GM12874 (cell line): ENCODE measurements around the gene LAMB1.

Experiments
- TF ChIP-seq, protein P1 (sequence below): IDR thresholded peaks from 2 replicates; pipeline ENCODE4 v1.5.1; 2011; ENCODE audit warnings: low read depth, mild to moderate bottlenecking, control low read depth, low read length, moderate library complexity; ENCODE audit not compliant: insufficient read depth

LAMB1 gene

DNA sequence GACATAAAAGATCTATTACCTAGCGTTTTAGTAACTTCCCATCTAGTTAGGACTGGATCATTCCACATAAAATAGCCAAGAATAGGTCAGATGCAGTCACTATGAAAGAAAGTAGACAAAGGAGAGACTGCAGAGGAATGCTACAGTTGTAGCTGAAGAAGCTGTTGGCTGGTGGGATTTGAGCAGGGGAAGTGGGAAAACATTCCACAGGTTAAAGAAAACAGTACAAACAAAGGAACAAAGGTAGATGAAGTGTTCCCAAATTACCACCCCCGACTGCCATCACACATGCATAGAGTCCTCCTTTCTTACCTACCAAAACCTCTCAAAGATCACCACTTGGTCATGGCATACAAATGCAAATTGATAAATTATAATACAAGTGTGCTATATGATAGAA lies 70.2 kb downstream of the LAMB1 start:
- TF ChIP-seq, protein P1, sequence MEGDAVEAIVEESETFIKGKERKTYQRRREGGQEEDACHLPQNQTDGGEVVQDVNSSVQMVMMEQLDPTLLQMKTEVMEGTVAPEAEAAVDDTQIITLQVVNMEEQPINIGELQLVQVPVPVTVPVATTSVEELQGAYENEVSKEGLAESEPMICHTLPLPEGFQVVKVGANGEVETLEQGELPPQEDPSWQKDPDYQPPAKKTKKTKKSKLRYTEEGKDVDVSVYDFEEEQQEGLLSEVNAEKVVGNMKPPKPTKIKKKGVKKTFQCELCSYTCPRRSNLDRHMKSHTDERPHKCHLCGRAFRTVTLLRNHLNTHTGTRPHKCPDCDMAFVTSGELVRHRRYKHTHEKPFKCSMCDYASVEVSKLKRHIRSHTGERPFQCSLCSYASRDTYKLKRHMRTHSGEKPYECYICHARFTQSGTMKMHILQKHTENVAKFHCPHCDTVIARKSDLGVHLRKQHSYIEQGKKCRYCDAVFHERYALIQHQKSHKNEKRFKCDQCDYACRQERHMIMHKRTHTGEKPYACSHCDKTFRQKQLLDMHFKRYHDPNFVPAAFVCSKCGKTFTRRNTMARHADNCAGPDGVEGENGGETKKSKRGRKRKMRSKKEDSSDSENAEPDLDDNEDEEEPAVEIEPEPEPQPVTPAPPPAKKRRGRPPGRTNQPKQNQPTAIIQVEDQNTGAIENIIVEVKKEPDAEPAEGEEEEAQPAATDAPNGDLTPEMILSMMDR, result no peak

DNA sequence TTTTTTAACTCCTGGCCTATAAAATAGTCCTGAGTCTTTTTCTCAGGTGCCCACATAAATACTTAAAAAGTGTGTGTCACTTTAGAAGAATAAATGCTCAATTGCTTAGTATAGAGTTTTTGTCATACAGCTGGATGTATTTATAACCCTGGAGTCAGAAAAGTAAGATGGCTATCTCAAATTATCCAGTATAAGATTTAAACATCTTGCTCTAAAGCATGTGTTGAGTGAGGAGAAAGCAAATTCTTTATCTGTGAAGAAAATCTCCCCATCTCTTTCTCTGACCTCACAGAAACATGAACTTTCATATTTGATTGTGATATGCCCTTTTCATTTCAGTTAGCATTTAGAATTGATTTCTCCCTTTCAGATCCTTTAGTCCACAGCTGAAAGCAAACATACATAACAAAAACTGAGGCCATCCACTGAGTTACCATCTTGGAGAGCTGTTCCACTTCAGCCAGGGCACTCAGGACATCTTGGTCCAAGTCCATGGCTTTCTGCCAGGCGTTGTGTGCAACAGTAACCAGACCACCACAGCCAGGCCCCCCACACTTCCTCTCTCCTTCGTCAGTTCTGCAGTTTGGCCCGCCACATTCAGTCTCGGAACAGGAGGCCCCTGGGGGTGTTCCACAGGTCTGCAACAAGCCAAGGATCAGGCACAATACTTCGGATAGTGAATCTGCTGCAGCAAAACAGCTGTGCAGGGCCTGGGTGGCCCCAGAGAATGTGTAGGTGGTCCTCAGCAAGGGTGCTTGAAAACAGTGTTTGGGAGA lies 71.0 kb downstream of the LAMB1 start:
- TF ChIP-seq, protein P1, result no peak

DNA sequence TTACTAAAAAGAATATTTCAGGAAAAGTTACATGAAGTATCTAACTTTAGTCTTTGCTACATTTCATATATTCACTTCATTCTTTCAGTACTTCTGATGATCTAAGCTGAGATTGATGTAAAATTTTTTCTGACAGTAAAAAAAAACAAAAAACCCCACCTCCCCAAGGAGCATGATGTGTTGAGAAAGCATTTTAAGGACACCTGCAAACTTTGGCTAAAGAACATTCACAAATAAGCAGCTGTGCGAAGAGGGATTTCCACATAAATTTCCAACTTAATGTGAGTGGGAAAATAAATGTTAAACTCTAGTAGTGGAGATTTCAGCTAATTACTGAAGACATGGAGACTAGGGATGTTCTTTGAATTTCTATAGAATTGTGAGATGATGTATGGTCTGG lies 76.5 kb downstream of the LAMB1 start:
- TF ChIP-seq, protein P1, result no peak

DNA sequence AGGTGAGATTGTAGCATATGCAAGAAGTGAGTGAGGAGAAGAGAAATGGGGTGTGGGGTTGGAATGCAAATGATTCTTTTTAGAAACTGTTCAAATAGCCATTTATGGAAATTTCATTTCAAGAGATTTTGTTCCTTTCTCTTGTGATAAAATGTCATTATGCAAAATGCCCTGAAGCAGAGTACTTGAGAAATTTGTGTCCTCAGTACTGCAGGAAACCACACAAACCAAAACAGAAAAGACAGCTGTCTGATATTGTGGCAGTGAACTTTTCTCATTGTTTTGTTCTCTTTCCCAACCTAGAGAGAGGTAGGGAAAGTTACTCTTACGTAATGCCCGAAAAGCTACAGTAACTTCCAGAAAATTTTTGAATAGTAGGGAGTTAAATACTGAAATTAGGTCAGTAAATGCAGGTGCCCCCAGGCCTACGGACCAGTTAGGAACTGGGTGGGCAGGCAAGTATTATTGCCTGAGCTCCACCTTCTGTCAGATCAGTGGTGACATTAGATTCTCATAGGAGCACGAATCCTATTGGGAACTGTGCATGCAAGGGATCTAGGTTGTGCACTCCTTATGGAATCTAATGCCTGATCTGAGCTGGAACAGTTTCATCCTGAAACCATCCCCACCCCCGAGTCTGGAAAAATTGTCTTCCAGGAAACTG lies 78.0 kb downstream of the LAMB1 start:
- TF ChIP-seq, protein P1, result no peak

DNA sequence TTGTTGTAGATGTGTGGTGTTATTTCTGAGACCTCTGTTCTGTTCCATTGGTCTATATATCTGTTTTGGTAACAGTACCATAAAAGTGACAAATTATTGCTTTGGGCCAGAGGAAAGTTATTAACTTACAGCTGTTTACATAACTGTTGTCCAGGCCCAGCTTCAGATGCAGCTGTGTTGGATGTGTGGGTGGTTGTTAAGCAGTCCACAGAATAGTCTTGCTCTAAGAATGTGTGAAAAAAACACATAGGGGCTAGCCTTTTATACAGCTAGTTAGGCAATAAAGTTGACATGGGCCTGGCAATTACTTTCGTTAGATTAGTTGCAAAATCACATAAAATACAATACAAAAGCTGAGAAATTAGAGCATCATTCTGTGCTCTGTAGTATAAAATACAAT lies 80.1 kb downstream of the LAMB1 start:
- TF ChIP-seq, protein P1, result no peak

DNA sequence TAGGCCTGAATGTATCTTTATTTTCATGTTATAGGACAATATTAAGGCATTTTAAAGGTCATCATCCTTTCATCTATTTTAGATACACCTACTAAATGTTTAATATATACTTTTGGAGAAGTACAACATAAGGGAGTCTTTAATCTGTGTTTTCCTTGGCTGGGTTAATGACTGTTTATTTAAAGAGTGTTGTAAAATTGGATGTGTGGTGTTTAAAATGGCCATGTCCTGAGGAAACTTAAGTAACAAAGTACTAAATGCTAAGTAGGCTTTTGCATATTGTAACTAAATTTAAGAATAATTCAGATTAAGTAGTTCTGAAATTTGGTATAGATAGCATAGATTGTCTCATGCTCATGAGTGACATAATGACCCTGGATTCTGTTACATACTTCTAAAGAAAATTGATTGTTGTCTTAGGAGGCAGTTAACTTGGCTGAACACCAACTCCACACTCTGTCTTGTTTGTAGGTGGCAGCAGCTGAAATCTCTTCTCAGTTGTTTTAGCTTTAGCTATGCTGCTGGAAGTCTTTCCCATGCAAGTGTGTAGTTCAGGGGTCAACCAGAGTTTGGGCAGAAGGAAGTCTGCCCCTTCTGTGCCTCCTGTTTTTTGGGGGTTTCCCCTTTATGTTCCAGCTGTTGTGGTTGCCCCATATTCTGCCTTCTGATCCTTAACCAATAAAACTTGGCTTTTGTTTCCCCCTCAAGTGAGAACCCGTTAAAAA lies 82.8 kb downstream of the LAMB1 start:
- TF ChIP-seq, protein P1, result no peak

DNA sequence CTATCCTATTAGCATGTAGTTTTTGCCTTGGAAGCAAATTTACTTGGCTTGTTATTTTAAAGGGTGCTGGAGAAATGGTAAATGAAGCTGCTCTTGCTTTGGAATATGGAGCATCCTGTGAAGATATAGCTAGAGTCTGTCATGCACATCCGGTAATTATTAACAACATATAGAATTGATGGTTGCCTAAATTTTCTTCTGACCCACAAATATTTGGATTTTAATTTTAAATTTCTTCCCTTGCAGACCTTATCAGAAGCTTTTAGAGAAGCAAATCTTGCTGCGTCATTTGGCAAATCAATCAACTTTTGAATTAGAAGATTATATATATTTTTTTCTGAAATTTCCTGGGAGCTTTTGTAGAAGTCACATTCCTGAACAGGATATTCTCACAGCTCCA lies 84.0 kb downstream of the LAMB1 start:
- TF ChIP-seq, protein P1, result no peak
